OCI-LY3 (cell line): ENCODE data around the gene RERE.

Experiments used
- H2AFZ ChIP-seq: fragments of 200-600, 300-600 bp; shearing (Covaris generic); 2 replicates; pipeline ENCODE4 v1.6.0; 2014; ENCODE audit warnings: antibody characterized with exemption, low read depth, low read length
- H3K27ac ChIP-seq: fragments of 200-600, 300-600 bp; sonication (generic); 2 replicates; pipeline ENCODE4 v1.5.1; 2014; ENCODE audit warnings: mild to moderate bottlenecking, low read length, moderate library complexity, mixed read lengths
- H3K27me3 ChIP-seq: fragments of 200-600, 300-600 bp; sonication (generic); 2 replicates; pipeline ENCODE4 v1.6.1; 2014; ENCODE audit warnings: low read depth, low read length, mixed read lengths
- H3K36me3 ChIP-seq: fragments of 200-600, 300-600 bp; sonication (generic); replicated peaks from 2 replicates; pipeline ENCODE3; 2014; ENCODE audit warnings: low read depth, low read length, mixed read lengths
- H3K4me1 ChIP-seq: fragments of 300-600, 200-600 bp; sonication (generic); 2 replicates; pipeline ENCODE4 v1.6.1; 2014; ENCODE audit warnings: low read length, mixed read lengths
- H3K4me2 ChIP-seq: fragments of 200-600, 300-600 bp; sonication (generic); 2 replicates; pipeline ENCODE4 v1.6.1; 2014; ENCODE audit warnings: low read length, mixed read lengths
- H3K4me3 ChIP-seq: fragments of 300-600, 200-600 bp; sonication (generic); 2 replicates; pipeline ENCODE4 v1.5.1; 2014; ENCODE audit warnings: antibody characterized with exemption, mild to moderate bottlenecking, low read length, moderate library complexity
- H3K79me2 ChIP-seq: fragments of 300-600, 200-600 bp; shearing (Covaris generic); 2 replicates; pipeline ENCODE4 v1.6.1; 2014; ENCODE audit warnings: mild to moderate bottlenecking, low read length, mixed read lengths
- H3K9ac ChIP-seq: fragments of 300-600, 200-600 bp; shearing (Covaris generic); 2 replicates; pipeline ENCODE4 v1.6.0; 2014; ENCODE audit warnings: mild to moderate bottlenecking, low read length, moderate library complexity
- H3K9me3 ChIP-seq: fragments of 200-600, 300-600 bp; shearing (Covaris generic); 2 replicates; pipeline ENCODE4 v1.6.1; 2014; ENCODE audit warnings: low read length, mixed read lengths; ENCODE audit not compliant: insufficient read depth
- H4K20me1 ChIP-seq: fragments of 200-600, 300-600 bp; sonication (generic); 2 replicates; pipeline ENCODE4 v1.6.1; 2016; ENCODE audit warnings: low read length, mixed read lengths; ENCODE audit not compliant: insufficient read depth
- CTCF ChIP-seq: fragments of 200-600, 300-600 bp; sonication (generic); IDR thresholded peaks from 2 replicates; pipeline ENCODE4 v1.5.1; 2014; ENCODE audit warnings: antibody characterized with exemption, low read length, low read depth
- EZH2phosphoT487 ChIP-seq: fragments of 200-600 bp; shearing (Covaris generic); IDR thresholded peaks from 2 replicates; pipeline ENCODE4 v1.6.1; 2018; ENCODE audit warnings: antibody characterized with exemption, mixed run types, low read depth

Gene RERE

GRCh38 chr1:8851060-8851459, 33.6 kb upstream of the RERE start:
- Histone ChIP-seq H3K36me3 (no peaks in the 10 kb centered on the region), H3K79me2 (no peaks in the 10 kb centered on the region), H3K4me3 (no peak overlapping the region), H3K4me2 (no peak overlapping the region), H3K27me3 (no peaks in the 10 kb centered on the region), H3K9ac (no peak overlapping the region), H4K20me1 (no peaks in the 10 kb centered on the region), H3K27ac (no peak overlapping the region), H2AFZ (no peak overlapping the region), H3K4me1 (0 out of 2 replicates have a peak, but pooled peaks cover 2% of the 10 kb centered on the region), H3K9me3 (no peaks in the 10 kb centered on the region)
- no peak for TF ChIP-seq CTCF
- TF ChIP-seq EZH2phosphoT487, result no peak

- no peaks in the 10 kb centered on the region for H3K27me3 ChIP-seq
- H3K79me2 ChIP-seq, result no peaks in the 10 kb centered on the region
- no peak overlapping the region for H3K9ac ChIP-seq
- H3K4me3 ChIP-seq, result no peak overlapping the region
- no peak overlapping the region for H2AFZ ChIP-seq
- H4K20me1 ChIP-seq, result no peaks in the 10 kb centered on the region
- 0 out of 2 replicates have a peak, but pooled peaks cover 2% of the 10 kb centered on the region for H3K4me1 ChIP-seq
- H3K27ac ChIP-seq, result no peak overlapping the region
- H3K9me3 ChIP-seq, result no peaks in the 10 kb centered on the region
- H3K36me3 ChIP-seq, result no peaks in the 10 kb centered on the region
- no peak for TF ChIP-seq EZH2phosphoT487
- TF ChIP-seq CTCF, result peak; percentile 62
- peak overlapping the region; percentile 62 for H3K4me2 ChIP-seq
These were observed 31.4 kb upstream of the RERE start for GRCh38 chr1:8848663-8849386.

GRCh38 chr1:8847990-8848389, 30.6 kb upstream of the RERE start:
- Histone ChIP-seq H3K4me3 (no peak overlapping the region), H3K27me3 (no peaks in the 10 kb centered on the region), H3K4me2 (no peak overlapping the region), H3K79me2 (no peaks in the 10 kb centered on the region), H3K4me1 (0 out of 2 replicates have a peak, but pooled peaks cover 2% of the 10 kb centered on the region), H3K36me3 (no peaks in the 10 kb centered on the region), H3K9ac (no peak overlapping the region), H4K20me1 (no peaks in the 10 kb centered on the region), H2AFZ (no peak overlapping the region), H3K27ac (no peak overlapping the region), H3K9me3 (no peaks in the 10 kb centered on the region)
- TF ChIP-seq EZH2phosphoT487, result no peak
- no peak for TF ChIP-seq CTCF

- no peaks in the 10 kb centered on the region for H3K79me2 ChIP-seq
- H3K27ac ChIP-seq, result no peak overlapping the region
- H2AFZ ChIP-seq, result no peak overlapping the region
- H3K9me3 ChIP-seq, result no peaks in the 10 kb centered on the region
- H3K4me2 ChIP-seq, result no peak overlapping the region
- no peaks in the 10 kb centered on the region for H4K20me1 ChIP-seq
- no peaks in the 10 kb centered on the region for H3K27me3 ChIP-seq
- H3K9ac ChIP-seq, result no peak overlapping the region
- no peaks in the 10 kb centered on the region for H3K36me3 ChIP-seq
- H3K4me3 ChIP-seq, result no peak overlapping the region
- 0 out of 2 replicates have a peak, but pooled peaks cover 2% of the 10 kb centered on the region for H3K4me1 ChIP-seq
- TF ChIP-seq CTCF (no peak), EZH2phosphoT487 (no peak)
These were observed 28.8 kb upstream of the RERE start for GRCh38 chr1:8846263-8846662.
